Astrocyte (in vitro differentiated cells and primary cell): ENCODE data around the gene PIK3C2G. TPM values are rescaled to one million over a fixed set of nuclear protein-coding genes. Genes with fewer than 3 reads are reported as not detected.

Experiments used
- DNase-seq: peaks from one replicate; pipeline ENCODE4 v3.0.0-alpha.2; 2010; ENCODE audit warnings: low read depth
- FAIRE-seq: peaks from 2 replicates; lab custom pipeline; 2011; peaks lifted over from hg19 to GRCh38; lab: Jason Lieb, UNC
- H2AFZ ChIP-seq: 2 replicates; pipeline ENCODE4 v1.6.0; 2012; ENCODE audit warnings: low read depth, low read length, inconsistent platforms
- H3K27ac ChIP-seq: 2 replicates; pipeline ENCODE4 v1.5.1; 2011; ENCODE audit warnings: low read depth, low read length, inconsistent platforms
- H3K27me3 ChIP-seq: 2 replicates; pipeline ENCODE4 v1.6.0; 2011; ENCODE audit warnings: low read length, inconsistent platforms; ENCODE audit not compliant: insufficient read depth
- H3K36me3 ChIP-seq: 2 replicates; pipeline ENCODE4 v1.5.1; 2011; ENCODE audit warnings: low read length, inconsistent platforms; ENCODE audit not compliant: insufficient read depth
- H3K4me1 ChIP-seq: 2 replicates; pipeline ENCODE4 v1.5.1; 2011; ENCODE audit warnings: low read length, inconsistent platforms; ENCODE audit not compliant: insufficient read depth
- H3K4me2 ChIP-seq: 2 replicates; pipeline ENCODE4 v1.6.0; 2012; ENCODE audit warnings: low read length, inconsistent platforms
- H3K4me3 ChIP-seq: 2 replicates; pipeline ENCODE4 v1.5.1; 2011; ENCODE audit warnings: low read depth, mild to moderate bottlenecking, low read length, inconsistent platforms; ENCODE audit not compliant: insufficient read depth
- H3K79me2 ChIP-seq: 2 replicates; pipeline ENCODE4 v1.6.0; 2012; ENCODE audit warnings: mild to moderate bottlenecking, low read length, inconsistent platforms; ENCODE audit not compliant: insufficient read depth
- H3K9ac ChIP-seq: 2 replicates; pipeline ENCODE4 v1.6.0; 2012; ENCODE audit warnings: mild to moderate bottlenecking, low read length, inconsistent platforms
- H3K9me3 ChIP-seq: 2 replicates; pipeline ENCODE4 v1.5.1; 2012; ENCODE audit warnings: low read depth, mild to moderate bottlenecking, low read length, inconsistent platforms; ENCODE audit not compliant: insufficient read depth
- H4K20me1 ChIP-seq: 2 replicates; pipeline ENCODE4 v1.6.0; 2012; ENCODE audit warnings: low read length, inconsistent platforms; ENCODE audit not compliant: insufficient read depth
- H3K27ac Mint-ChIP-seq: one replicate; pipeline ENCODE4 v1.8.0; 2021; ENCODE audit warnings: mild to moderate bottlenecking, mixed read lengths; ENCODE audit not compliant: unreplicated experiment
- H3K27me3 Mint-ChIP-seq: one replicate; pipeline ENCODE4 v1.8.0; 2021; ENCODE audit warnings: low read depth, mixed read lengths; ENCODE audit not compliant: unreplicated experiment
- H3K36me3 Mint-ChIP-seq: one replicate; pipeline ENCODE4 v1.8.0; 2021; ENCODE audit warnings: low read depth, mixed read lengths; ENCODE audit not compliant: unreplicated experiment
- H3K4me1 Mint-ChIP-seq: one replicate; pipeline ENCODE4 v1.8.0; 2021; ENCODE audit warnings: low read depth, mixed read lengths; ENCODE audit not compliant: unreplicated experiment
- H3K4me3 Mint-ChIP-seq: one replicate; pipeline ENCODE4 v1.8.0; 2021; ENCODE audit warnings: mild to moderate bottlenecking, moderate library complexity, mixed read lengths; ENCODE audit not compliant: unreplicated experiment
- H3K9me3 Mint-ChIP-seq: one replicate; pipeline ENCODE4 v1.8.0; 2021; ENCODE audit warnings: mild to moderate bottlenecking, mixed read lengths; ENCODE audit not compliant: unreplicated experiment
- CTCF ChIP-seq: IDR thresholded peaks from 2 replicates; pipeline ENCODE4 v1.5.1; 2011; ENCODE audit warnings: low read depth, mild to moderate bottlenecking, inconsistent platforms, low read length, moderate library complexity; ENCODE audit not compliant: insufficient read depth
- EZH2 ChIP-seq: IDR thresholded peaks from 2 replicates; pipeline ENCODE4 v1.6.1; 2012; ENCODE audit warnings: mild to moderate bottlenecking, low read length, inconsistent platforms; ENCODE audit not compliant: insufficient read depth
- total RNA-seq: library from RNA; stranded (reverse); gene quantifications from 2 replicates; pipeline ENCODE4 v1.2.1, GENCODE V29; 2021

PIK3C2G gene
- total RNA-seq, 1 donor from 2014 or later, result 0.05 TPM

DNA sequence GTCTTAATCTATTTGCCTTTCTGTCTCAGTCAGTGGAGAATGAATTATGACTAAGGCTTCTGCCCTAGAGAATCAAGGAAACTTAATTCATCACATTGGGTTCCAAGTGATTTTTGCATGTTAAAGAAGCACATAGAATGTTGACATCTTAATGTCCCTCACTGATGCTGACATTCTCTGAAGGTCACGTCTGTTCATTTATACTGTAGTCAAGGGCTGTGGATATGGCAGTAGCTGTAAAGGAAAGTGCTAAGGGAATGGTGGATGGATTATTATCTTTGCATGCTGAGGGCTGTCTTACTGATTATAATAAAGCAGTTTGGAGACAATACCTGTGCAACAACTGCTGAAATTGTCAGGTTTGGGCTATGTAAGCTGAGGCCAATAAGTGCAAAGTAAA is 315.3 kb downstream of the PIK3C2G start:
- Mint-ChIP-seq H3K27ac (no peak overlapping the region), H3K27me3 (no peaks in the 10 kb centered on the region), H3K4me3 (no peak overlapping the region), H3K9me3 (no peaks in the 10 kb centered on the region), H3K36me3 (no peaks in the 10 kb centered on the region), H3K4me1 (no peaks in the 10 kb centered on the region)
- Histone ChIP-seq H2AFZ (no peak overlapping the region), H3K4me3 (no peak overlapping the region), H3K9ac (no peak overlapping the region), H3K79me2 (no peaks in the 10 kb centered on the region), H3K4me1 (no peaks in the 10 kb centered on the region), H3K27ac (no peak overlapping the region), H3K9me3 (no peaks in the 10 kb centered on the region), H3K36me3 (no peaks in the 10 kb centered on the region), H3K27me3 (no peaks in the 10 kb centered on the region), H3K4me2 (no peak overlapping the region), H4K20me1 (no peaks in the 10 kb centered on the region)
- TF ChIP-seq CTCF, result no peak
- TF ChIP-seq EZH2, result no peak
- no peak for FAIRE-seq
- DNase-seq, result no peak

- DNase-seq, result peak; percentile 26
- no peaks in the 10 kb centered on the region for H3K79me2 ChIP-seq
- Mint-ChIP-seq H3K4me1 (no peaks in the 10 kb centered on the region), H3K4me3 (no peak overlapping the region), H3K36me3 (no peaks in the 10 kb centered on the region), H3K9me3 (no peaks in the 10 kb centered on the region), H3K27me3 (no peaks in the 10 kb centered on the region), H3K27ac (no peak overlapping the region)
- no peak overlapping the region for H3K27ac ChIP-seq
- no peaks in the 10 kb centered on the region for H3K27me3 ChIP-seq
- no peaks in the 10 kb centered on the region for H3K36me3 ChIP-seq
- H4K20me1 ChIP-seq, result no peaks in the 10 kb centered on the region
- H3K9ac ChIP-seq, result no peak overlapping the region
- no peak overlapping the region for H3K4me2 ChIP-seq
- H3K9me3 ChIP-seq, result peaks cover 3% of the 10 kb centered on the region
- H3K4me1 ChIP-seq, result no peaks in the 10 kb centered on the region
- TF ChIP-seq EZH2 (no peak), CTCF (no peak)
- FAIRE-seq, result no peak
- no peak overlapping the region for H3K4me3 ChIP-seq
- H2AFZ ChIP-seq, result no peak overlapping the region
These were observed 316.9 kb downstream of the PIK3C2G start for GRCh38 chr12:18578191-18578590.

- H3K4me1 Mint-ChIP-seq, result no peaks in the 10 kb centered on the region
- H3K27ac ChIP-seq, result no peak overlapping the region
- no peaks in the 10 kb centered on the region for H3K4me1 ChIP-seq
- no peak overlapping the region for H3K9ac ChIP-seq
- H3K36me3 ChIP-seq, result no peaks in the 10 kb centered on the region
- FAIRE-seq, result no peak
- no peaks in the 10 kb centered on the region for H4K20me1 ChIP-seq
- no peaks in the 10 kb centered on the region for H3K36me3 Mint-ChIP-seq
- no peak overlapping the region for H3K4me3 ChIP-seq
- no peak overlapping the region for H3K27ac Mint-ChIP-seq
- TF ChIP-seq EZH2, result no peak
- TF ChIP-seq CTCF, result no peak
- H3K9me3 Mint-ChIP-seq, result peaks cover 2% of the 10 kb centered on the region
- no peaks in the 10 kb centered on the region for H3K27me3 Mint-ChIP-seq
- H3K79me2 ChIP-seq, result no peaks in the 10 kb centered on the region
- H2AFZ ChIP-seq, result no peak overlapping the region
- no peak overlapping the region for H3K4me2 ChIP-seq
- no peaks in the 10 kb centered on the region for H3K27me3 ChIP-seq
- no peak overlapping the region for H3K4me3 Mint-ChIP-seq
- H3K9me3 ChIP-seq, result peaks cover 4% of the 10 kb centered on the region
- DNase-seq, result no peak
These were observed 319.0 kb downstream of the PIK3C2G start for GRCh38 chr12:18580291-18580690.
